Gastroesophageal sphincter (tissue), 4 donors: ENCODE measurements around the gene ZNF396. TPM values are rescaled to one million over a fixed set of nuclear protein-coding genes. Genes with fewer than 3 reads are reported as not detected.

Source experiments
- ATAC-seq: fragments of 150-250 bp; one replicate; pipeline ENCODE4 v1.9.1; 2016; ENCODE audit warnings: mild to moderate bottlenecking, moderate library complexity
- H3K27ac ChIP-seq, 4 donors: fragments of 200-600 bp; sonication (generic) in 3 of 4; 1 replicate in 3 of 4; 2 replicates in 1 of 4; pipeline ENCODE4 v1.5.1; 2016 to 2019
- H3K27me3 ChIP-seq: fragments of 200-600 bp; sonication (generic); one replicate; pipeline ENCODE4 v1.5.1; 2019
- H3K36me3 ChIP-seq, 2 donors: fragments of 200-600 bp; sonication (generic); one replicate each; pipeline ENCODE4 v1.5.1; 2019; ENCODE audit warnings: control low read depth in 1 of 2
- H3K4me1 ChIP-seq, 3 donors: fragments of 200-600 bp; sonication (generic); 1 replicate in 2 of 3; 2 replicates in 1 of 3; pipeline ENCODE4 v1.5.1; 2016 to 2019; ENCODE audit warnings: control low read depth in 2 of 3
- H3K4me3 ChIP-seq, 2 donors: fragments of 200-600 bp; sonication (generic); one replicate each; pipeline ENCODE4 v1.5.1; 2019; ENCODE audit warnings: mild to moderate bottlenecking in 1 of 2, moderate library complexity in 1 of 2
- H3K9me3 ChIP-seq, 3 donors: fragments of 200-600 bp; sonication (generic); one replicate each; pipeline ENCODE4 v1.5.1; 2017 to 2019; ENCODE audit warnings: control low read depth in 2 of 3
- EP300 ChIP-seq: sonication (generic); formaldehyde crosslinking; IDR thresholded peaks from one replicate; pipeline ENCODE4 v1.6.1; 2017; ENCODE audit warnings: antibody characterized with exemption, mild to moderate bottlenecking
- POLR2A ChIP-seq, 2 donors: fragments of 450-650 bp; IDR thresholded peaks; one replicate each; pipeline ENCODE4 v1.6.1; 2017; ENCODE audit warnings: antibody characterized with exemption in 2 of 2, mild to moderate bottlenecking in 2 of 2, moderate library complexity in 1 of 2
- POLR2AphosphoS5 ChIP-seq: sonication (generic); formaldehyde crosslinking; IDR thresholded peaks from one replicate; pipeline ENCODE4 v1.6.1; 2017; ENCODE audit warnings: antibody characterized with exemption
- WGBS, 2 donors: methylation state at CpG; one replicate each; pipeline ENCODE4 v1.1.5; 2018; ENCODE audit warnings: low coverage in 1 of 2; 5-methylcytosine and 5-hydroxymethylcytosine counted together
- total RNA-seq, 4 donors: library from RNA; depleted of rRNA; stranded (reverse); fragments of >200 nt; gene quantifications; one replicate each; pipeline ENCODE4 v1.1.0, GENCODE V29; 2016
- TF ChIP-seq, protein P1 (sequence below), 4 experiments: fragments of 200-600 bp in 2 of 4; fragments of 450-650 bp in 2 of 4; sonication (generic) in 1 of 4; IDR thresholded peaks; one replicate each; pipeline ENCODE4 v1.5.1; 2017 to 2019; ENCODE audit warnings: antibody characterized with exemption in 4 of 4, mild to moderate bottlenecking in 2 of 4, moderate library complexity in 2 of 4

Gene ZNF396
- total RNA-seq, 4 donors from 2014 or later: 2.2 to 4.1 (median 3.1) TPM

DNA sequence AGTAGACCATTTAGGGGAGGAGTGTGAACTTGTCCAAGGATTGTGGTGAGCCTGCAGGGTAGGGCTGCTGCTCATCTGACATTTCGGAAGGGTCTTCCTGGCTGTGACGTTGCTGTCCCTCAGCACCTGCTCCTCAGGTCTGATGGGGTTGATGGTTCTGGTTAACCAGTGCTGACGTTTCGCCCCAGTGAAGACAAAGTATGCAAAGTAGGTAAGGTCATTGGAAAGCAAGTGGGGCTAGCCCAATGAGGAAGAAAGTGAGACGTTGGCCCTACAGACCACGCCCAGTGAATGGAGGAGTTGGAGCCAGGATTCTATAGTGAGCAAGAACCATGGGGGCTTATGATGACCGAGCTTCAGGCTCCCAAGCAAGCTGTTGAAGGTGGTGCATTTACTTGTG, 33.4 kb upstream of the ZNF396 start:
- Histone ChIP-seq H3K36me3 (no peaks in the 10 kb centered on the region), H3K4me3 (no peak overlapping the region), H3K4me1 (peaks cover 0 to 18% (median 0%) of the 10 kb centered on the region in 3 donors), H3K27me3 (no peaks in the 10 kb centered on the region), H3K27ac (no peak overlapping the region), H3K9me3 (no peaks in the 10 kb centered on the region)
- no peak for TF ChIP-seq POLR2AphosphoS5
- no peak for TF ChIP-seq EP300
- TF ChIP-seq POLR2A (IDR thresholded peaks at IDR 0.05): no peak
- TF ChIP-seq, protein P1, sequence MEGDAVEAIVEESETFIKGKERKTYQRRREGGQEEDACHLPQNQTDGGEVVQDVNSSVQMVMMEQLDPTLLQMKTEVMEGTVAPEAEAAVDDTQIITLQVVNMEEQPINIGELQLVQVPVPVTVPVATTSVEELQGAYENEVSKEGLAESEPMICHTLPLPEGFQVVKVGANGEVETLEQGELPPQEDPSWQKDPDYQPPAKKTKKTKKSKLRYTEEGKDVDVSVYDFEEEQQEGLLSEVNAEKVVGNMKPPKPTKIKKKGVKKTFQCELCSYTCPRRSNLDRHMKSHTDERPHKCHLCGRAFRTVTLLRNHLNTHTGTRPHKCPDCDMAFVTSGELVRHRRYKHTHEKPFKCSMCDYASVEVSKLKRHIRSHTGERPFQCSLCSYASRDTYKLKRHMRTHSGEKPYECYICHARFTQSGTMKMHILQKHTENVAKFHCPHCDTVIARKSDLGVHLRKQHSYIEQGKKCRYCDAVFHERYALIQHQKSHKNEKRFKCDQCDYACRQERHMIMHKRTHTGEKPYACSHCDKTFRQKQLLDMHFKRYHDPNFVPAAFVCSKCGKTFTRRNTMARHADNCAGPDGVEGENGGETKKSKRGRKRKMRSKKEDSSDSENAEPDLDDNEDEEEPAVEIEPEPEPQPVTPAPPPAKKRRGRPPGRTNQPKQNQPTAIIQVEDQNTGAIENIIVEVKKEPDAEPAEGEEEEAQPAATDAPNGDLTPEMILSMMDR (IDR thresholded peaks at IDR 0.05): no peak
- ATAC-seq: no peak
- 94% methylated on average over 7 of the region's 7 CpGs; no CpG with 5 or more reads in 1 of the 2 donors for WGBS, 2 donors

DNA sequence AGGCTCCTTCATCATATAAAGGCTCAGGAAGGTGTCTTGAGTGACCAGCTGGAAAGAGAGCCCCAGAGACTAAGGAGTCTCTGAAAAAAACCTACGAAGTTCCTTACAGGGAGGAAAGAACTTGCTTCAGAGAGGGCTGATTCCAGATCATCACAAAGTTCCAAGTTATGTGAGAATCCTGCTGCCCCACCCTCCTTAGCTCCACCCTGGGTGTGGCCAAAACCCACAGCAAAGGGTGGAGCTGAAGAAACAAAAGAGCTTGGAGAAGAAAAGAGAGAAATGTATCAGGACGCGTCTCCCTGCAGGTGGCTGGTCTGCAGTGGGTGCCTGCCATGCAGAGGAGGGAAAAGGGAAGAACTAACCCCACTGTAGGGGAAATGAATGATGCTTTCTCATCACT, 32.8 kb upstream of the ZNF396 start:
- Histone ChIP-seq H3K27ac (no peak overlapping the region), H3K4me1 (peaks cover 0 to 13% (median 0%) of the 10 kb centered on the region in 3 donors), H3K9me3 (no peaks in the 10 kb centered on the region), H3K27me3 (no peaks in the 10 kb centered on the region), H3K4me3 (no peak overlapping the region), H3K36me3 (no peaks in the 10 kb centered on the region)
- ATAC-seq: no peak
- 86 to 93% methylated on average over 1 to 3 of the region's 3 CpGs for WGBS, 2 donors
- TF ChIP-seq POLR2AphosphoS5: no peak
- TF ChIP-seq, protein P1 (IDR thresholded peaks at IDR 0.05): no peak
- TF ChIP-seq EP300: no peak

DNA sequence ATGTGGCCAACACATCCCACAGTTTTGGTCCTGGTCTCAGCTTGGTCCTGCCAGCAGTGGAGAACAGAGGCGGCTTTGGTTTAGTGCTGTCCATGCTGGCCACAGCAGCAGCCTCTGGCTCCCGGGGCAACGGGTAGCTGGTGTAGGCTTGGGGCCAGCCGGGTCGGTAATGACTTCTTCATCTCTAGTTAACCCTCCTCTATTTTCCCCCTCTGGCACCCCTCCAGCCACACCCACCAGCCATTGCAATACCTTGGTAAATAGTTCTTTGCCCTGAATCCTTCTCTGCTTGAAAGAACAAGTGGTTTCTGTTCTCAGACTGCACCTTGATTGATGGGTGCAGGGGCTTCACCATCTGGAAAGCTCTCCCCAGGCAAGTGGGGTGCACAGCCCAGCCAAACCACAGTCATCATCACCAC, 31.7 kb upstream of the ZNF396 start:
- H3K27ac ChIP-seq: no peak overlapping the region
- WGBS, 2 donors: no CpG with 5 or more reads among the region's 5 CpGs
- no peak for TF ChIP-seq POLR2A (IDR thresholded peaks at IDR 0.05)
- TF ChIP-seq, protein P1 (IDR thresholded peaks at IDR 0.05): no peak
- TF ChIP-seq POLR2AphosphoS5: no peak
- TF ChIP-seq EP300: no peak
- no peak overlapping the region for H3K4me3 ChIP-seq
- H3K27me3 ChIP-seq: no peaks in the 10 kb centered on the region
- ATAC-seq: no peak
- H3K4me1 ChIP-seq: peaks cover 0 to 13% (median 0%) of the 10 kb centered on the region in 3 donors
- H3K9me3 ChIP-seq: no peaks in the 10 kb centered on the region
- no peaks in the 10 kb centered on the region for H3K36me3 ChIP-seq

DNA sequence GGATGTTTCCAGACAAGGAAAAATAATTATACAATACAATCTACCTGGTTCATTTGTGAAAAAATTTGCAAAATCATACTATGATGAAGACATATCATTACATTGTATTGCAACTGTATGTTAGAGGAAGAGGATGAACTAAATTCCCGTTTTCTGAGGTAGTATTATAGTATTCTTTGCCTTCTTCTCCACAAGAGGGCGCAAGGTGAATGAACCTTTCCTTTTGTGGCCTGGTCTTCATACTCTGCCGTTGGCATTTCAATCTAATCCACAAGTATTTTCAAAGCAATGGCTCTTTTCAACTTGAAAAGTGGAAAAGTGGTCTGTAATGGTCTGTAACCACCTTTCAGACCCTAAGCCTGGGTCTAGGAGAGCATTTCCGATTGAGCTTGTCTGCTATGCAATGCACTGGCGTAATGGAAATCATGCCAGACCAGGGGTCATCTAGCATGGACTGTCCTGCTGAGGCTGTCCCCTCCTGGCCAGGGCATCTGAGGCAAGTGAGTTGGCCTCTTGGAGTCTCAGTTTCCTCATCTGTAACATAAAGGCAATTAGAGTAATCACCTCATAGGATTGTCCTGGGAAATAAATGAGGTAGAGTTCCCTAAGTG, 30.8 kb upstream of the ZNF396 start:
- Histone ChIP-seq H3K36me3 (no peaks in the 10 kb centered on the region), H3K27ac (no peak overlapping the region), H3K9me3 (no peaks in the 10 kb centered on the region), H3K4me1 (peaks cover 0 to 13% (median 0%) of the 10 kb centered on the region in 3 donors), H3K27me3 (no peaks in the 10 kb centered on the region), H3K4me3 (no peak overlapping the region)
- peak; percentile 68 for ATAC-seq
- TF ChIP-seq POLR2A (IDR thresholded peaks at IDR 0.05): no peak
- TF ChIP-seq, protein P1 (IDR thresholded peaks at IDR 0.05): peak; percentile 63 to 79 (median 74)
- no peak for TF ChIP-seq EP300
- TF ChIP-seq POLR2AphosphoS5: no peak
- WGBS, 2 donors: 20 to 38% methylated on average over 4 to 5 of the region's 5 CpGs

DNA sequence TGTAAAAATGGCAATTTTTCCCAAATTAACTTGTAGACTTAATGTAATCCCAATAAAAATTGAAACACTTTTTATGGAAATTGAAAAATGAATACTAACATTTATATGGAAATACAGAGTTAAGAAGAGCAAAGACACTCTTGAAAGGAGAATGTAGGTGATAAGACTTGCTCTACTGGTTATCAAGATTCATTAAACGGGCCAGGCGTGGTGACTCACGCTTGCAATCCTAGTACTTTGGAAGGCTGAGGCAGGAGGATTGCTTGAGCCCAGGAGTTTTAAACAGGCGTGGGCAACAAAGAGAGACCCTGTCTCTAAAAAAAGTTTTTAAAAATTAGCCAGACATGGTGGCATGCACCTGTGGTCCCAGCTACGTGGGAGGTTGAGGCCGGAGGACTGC, 29.5 kb upstream of the ZNF396 start:
- ATAC-seq: no peak
- Histone ChIP-seq H3K9me3 (no peaks in the 10 kb centered on the region), H3K27me3 (no peaks in the 10 kb centered on the region), H3K4me1 (peaks cover 0 to 5% (median 0%) of the 10 kb centered on the region in 3 donors), H3K36me3 (no peaks in the 10 kb centered on the region), H3K4me3 (no peak overlapping the region), H3K27ac (no peak overlapping the region)
- WGBS, 2 donors: 68 to 90% methylated on average over 2 to 6 of the region's 6 CpGs
- TF ChIP-seq POLR2AphosphoS5: no peak
- TF ChIP-seq POLR2A (IDR thresholded peaks at IDR 0.05): no peak
- no peak for TF ChIP-seq EP300
- TF ChIP-seq, protein P1 (IDR thresholded peaks at IDR 0.05): no peak
